ENCODE measurements around the gene CDCP1. TPM values are rescaled to one million over a fixed set of nuclear protein-coding genes. Genes with fewer than 3 reads are reported as not detected.

The CDCP1 gene
- total and polyA plus RNA-seq, 2 donors (not counting 1 experiment from before 2014, with no cell fraction given): not detected

DNA sequence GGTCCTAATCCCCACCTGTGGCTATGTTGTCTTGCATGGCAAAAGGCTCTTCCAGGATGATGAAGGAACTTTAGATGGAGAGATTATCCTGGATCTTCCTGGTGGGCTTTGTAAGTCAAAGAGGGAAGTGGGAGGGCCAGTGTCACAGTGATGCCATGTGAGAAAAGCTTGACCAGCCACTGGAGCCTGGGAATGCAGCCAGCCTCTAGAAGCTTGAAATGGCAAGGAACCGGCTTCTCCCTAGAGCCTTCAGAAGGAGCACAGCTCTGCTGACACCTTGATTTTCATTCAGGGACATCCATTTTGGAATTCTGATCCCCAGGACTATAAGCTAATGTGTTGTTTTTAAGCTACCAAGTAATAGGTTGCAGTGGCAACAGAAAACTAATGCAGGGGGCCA is 61.8 kb downstream of the CDCP1 start:
- WGBS (ENCODE audit: insufficient coverage): 100% methylated on average over 1 of the region's 1 CpG
- ChIA-PET POLR2A (no interaction called here), CTCF (no interaction called here)
- Mint-ChIP-seq H3K4me3 (no peak overlapping the region), H3K9me3 (ENCODE audit: insufficient read depth) (no peaks in the 10 kb centered on the region), H3K27ac (no peak overlapping the region), H3K27me3 (peaks cover 12% of the 10 kb centered on the region), H3K4me1 (no peaks in the 10 kb centered on the region)
- intact Hi-C loops (cut with micrococcal nuclease): no loop called here
- ATAC-seq (ENCODE audit: low read depth) (no peak), DNase-seq (no peak)
- Histone ChIP-seq H3K9ac (ENCODE audit: low read length) (no peak overlapping the region), H3K9me3 (ENCODE audit: control extremely low read depth in 1 of 3, control insufficient read depth in 2 of 3, insufficient read depth in 1 of 3, low read length in 2 of 3) (no peaks in the 10 kb centered on the region), H3K4me1 (ENCODE audit: control insufficient read depth in 2 of 2, insufficient read depth in 2 of 2, low read length in 2 of 2) (no peaks in the 10 kb centered on the region), H3K27me3 (replicated peaks in 1 of 4; ENCODE audit: control extremely low read depth in 1 of 4, control insufficient read depth in 3 of 4, insufficient read depth in 4 of 4, low read length in 3 of 4) (peaks cover 0 to 3% (median 0%) of the 10 kb centered on the region in 4 experiments), H3K79me2 (ENCODE audit: control insufficient read depth, insufficient read depth, low read length) (no peaks in the 10 kb centered on the region), H3K4me3 (ENCODE audit: control extremely low read depth in 1 of 5, extremely low read depth in 1 of 5, insufficient read depth in 1 of 5, low read depth in 2 of 5, low read length in 4 of 5) (no peak overlapping the region), H2AFZ (ENCODE audit: insufficient read depth, low read depth, low read length, poor library complexity, severe bottlenecking) (no peak overlapping the region), H3K27ac (ENCODE audit: low read length in 2 of 2) (no peak overlapping the region), H3K4me2 (replicated peaks; ENCODE audit: low read depth, low read length, poor library complexity, severe bottlenecking) (no peak overlapping the region), H3K36me3 (replicated peaks in 1 of 2; ENCODE audit: control extremely low read depth in 1 of 2, control insufficient read depth in 1 of 2, extremely low read depth in 1 of 2, insufficient read depth in 2 of 2, low read length in 1 of 2) (no peaks in the 10 kb centered on the region), H4K20me1 (ENCODE audit: control insufficient read depth, insufficient read depth, low read length, poor library complexity, severe bottlenecking) (no peaks in the 10 kb centered on the region)
- TF ChIP-seq EZH2 (IDR thresholded peaks at IDR 0.05; ENCODE audit: borderline replicate concordance, insufficient read depth, low read depth, low read length, poor library complexity, severe bottlenecking): no peak
- TF ChIP-seq CTCF (IDR thresholded peaks at IDR 0.05): no peak

DNA sequence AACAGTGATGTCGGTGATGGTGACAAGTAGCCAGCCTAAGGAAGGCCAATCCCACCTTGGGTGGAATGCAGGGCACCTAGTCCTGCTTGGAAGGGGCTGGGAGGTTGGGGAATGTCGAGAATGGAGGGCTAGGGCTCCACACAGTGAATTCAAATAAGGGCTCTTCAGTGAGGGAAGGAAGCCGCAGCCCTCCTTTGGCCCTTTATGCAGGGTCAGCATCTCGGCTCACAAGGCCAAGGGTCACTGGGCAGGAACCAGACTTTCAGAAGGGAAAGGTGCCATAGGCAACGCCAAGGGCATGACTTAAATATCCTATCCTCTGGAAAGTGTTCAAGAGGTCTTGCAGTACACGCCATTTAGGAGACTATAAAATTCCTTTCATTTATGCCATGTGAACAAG is 63.2 kb downstream of the CDCP1 start:
- TF ChIP-seq EZH2 (IDR thresholded peaks at IDR 0.05; ENCODE audit: borderline replicate concordance, insufficient read depth, low read depth, low read length, poor library complexity, severe bottlenecking) (no peak), CTCF (IDR thresholded peaks at IDR 0.05) (no peak)
- H3K4me1 Mint-ChIP-seq: no peaks in the 10 kb centered on the region
- DNase-seq: no peak
- H3K4me3 Mint-ChIP-seq: no peak overlapping the region
- no peak overlapping the region for H2AFZ ChIP-seq (ENCODE audit: insufficient read depth, low read depth, low read length, poor library complexity, severe bottlenecking)
- no peaks in the 10 kb centered on the region for H3K9me3 ChIP-seq (ENCODE audit: control extremely low read depth in 1 of 3, control insufficient read depth in 2 of 3, insufficient read depth in 1 of 3, low read length in 2 of 3)
- intact Hi-C loops (cut with micrococcal nuclease): no loop called here
- H3K9me3 Mint-ChIP-seq (ENCODE audit: insufficient read depth): no peaks in the 10 kb centered on the region
- no peaks in the 10 kb centered on the region for H3K4me1 ChIP-seq (ENCODE audit: control insufficient read depth in 2 of 2, insufficient read depth in 2 of 2, low read length in 2 of 2)
- H3K36me3 ChIP-seq (replicated peaks in 1 of 2; ENCODE audit: control extremely low read depth in 1 of 2, control insufficient read depth in 1 of 2, extremely low read depth in 1 of 2, insufficient read depth in 2 of 2, low read length in 1 of 2): no peaks in the 10 kb centered on the region
- peaks cover 0 to 3% (median 0%) of the 10 kb centered on the region in 4 experiments for H3K27me3 ChIP-seq (replicated peaks in 1 of 4; ENCODE audit: control extremely low read depth in 1 of 4, control insufficient read depth in 3 of 4, insufficient read depth in 4 of 4, low read length in 3 of 4)
- no peaks in the 10 kb centered on the region for H4K20me1 ChIP-seq (ENCODE audit: control insufficient read depth, insufficient read depth, low read length, poor library complexity, severe bottlenecking)
- H3K27me3 Mint-ChIP-seq: peaks cover 12% of the 10 kb centered on the region
- H3K27ac Mint-ChIP-seq: no peak overlapping the region
- ChIA-PET CTCF (no interaction called here), POLR2A (no interaction called here)
- H3K79me2 ChIP-seq (ENCODE audit: control insufficient read depth, insufficient read depth, low read length): no peaks in the 10 kb centered on the region
- no peak overlapping the region for H3K27ac ChIP-seq (ENCODE audit: low read length in 2 of 2)
- H3K4me3 ChIP-seq (ENCODE audit: control extremely low read depth in 1 of 5, extremely low read depth in 1 of 5, insufficient read depth in 1 of 5, low read depth in 2 of 5, low read length in 4 of 5): no peak overlapping the region
- H3K4me2 ChIP-seq (replicated peaks; ENCODE audit: low read depth, low read length, poor library complexity, severe bottlenecking): no peak overlapping the region
- no peak overlapping the region for H3K9ac ChIP-seq (ENCODE audit: low read length)
- no peak for ATAC-seq (ENCODE audit: low read depth)
- 78% methylated on average over 5 of the region's 6 CpGs for WGBS (ENCODE audit: insufficient coverage)
